ENCODE results near the gene HAL.

HAL gene

DNA sequence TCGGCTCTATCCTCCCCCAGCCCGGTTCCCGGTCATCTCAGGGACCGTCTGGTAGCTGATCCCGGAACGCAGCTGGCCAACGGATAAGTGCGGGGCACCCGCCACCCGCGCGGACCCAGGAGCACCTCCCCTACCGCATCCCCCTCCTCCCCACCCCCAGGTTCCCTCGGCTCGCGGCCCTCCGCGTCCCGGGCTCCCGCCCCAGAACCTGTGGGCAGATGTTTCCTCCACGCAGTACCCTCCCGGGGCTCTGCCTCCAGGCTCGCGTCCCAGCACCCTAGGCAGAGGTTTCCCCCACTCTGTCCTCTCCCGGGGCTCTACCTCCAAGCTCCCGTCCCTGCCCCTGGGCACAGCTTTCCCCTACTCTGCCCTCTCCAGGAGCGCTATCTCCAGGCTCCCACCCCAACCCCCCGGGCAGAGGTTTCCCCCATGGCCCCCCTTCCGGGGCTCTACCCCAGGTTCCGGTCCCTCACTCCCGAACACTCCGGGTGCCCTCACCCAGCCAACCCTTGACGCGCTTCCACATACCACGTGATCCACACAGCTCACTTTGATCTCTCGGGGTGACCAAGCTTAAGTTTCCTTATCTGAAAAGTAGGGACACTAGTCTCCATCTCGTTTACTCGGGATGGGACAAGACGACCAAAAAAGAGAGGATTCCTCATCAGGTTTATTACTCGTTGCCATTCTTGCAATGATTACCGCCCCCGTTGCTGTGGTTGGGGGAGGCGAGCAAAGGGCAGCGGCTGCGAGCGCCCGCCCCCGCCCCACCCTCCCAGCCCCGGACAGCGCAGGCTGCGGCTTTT, 53.4 kb downstream of the HAL start, which contains the start of gene CCDC38 (continued):
- TF ChIP-seq ZNF560 (tag by site-specific recombination; IDR thresholded peaks at IDR 0.05; ENCODE audit: borderline replicate concordance) (no peak), ZNF48 (tag by site-specific recombination; IDR thresholded peaks at IDR 0.05) (no peak)

DNA sequence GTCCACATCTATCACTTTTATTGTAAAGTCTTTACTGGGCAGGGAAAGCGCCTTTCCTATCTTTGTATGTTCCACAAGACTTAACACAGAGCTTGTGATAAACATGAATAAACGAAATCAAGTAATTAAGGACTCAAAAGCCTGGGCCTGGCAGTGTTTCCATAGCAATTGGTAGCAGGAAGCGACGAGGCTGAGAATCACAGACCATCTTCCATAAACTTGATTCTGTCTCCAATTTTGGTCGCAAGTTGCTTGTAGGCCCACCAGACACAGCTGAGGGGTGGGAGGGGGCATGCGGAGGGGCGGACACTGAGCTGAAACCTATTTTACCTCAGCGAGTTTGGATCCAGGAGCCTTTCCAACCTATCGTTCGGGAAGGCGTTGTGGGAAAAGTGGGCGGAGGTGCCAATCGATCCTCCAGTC, 54.0 kb downstream of the HAL start:
- H3K4me3 ChIP-seq (ENCODE audit: low read depth, low read length) = peak overlapping the region; percentile 66
- H3K4me1 ChIP-seq (ENCODE audit: control insufficient read depth, insufficient read depth, low read length) = peaks cover 3% of the 10 kb centered on the region; the same call in 1 of the 2 replicates
- H3K36me3 ChIP-seq (ENCODE audit: control insufficient read depth in 2 of 2, insufficient read depth in 1 of 2, low read length in 2 of 2) = no peaks in the 10 kb centered on the region
- CTCF ChIA-PET = interaction anchor here (0.6 to 2.9 kb wide), 6 partner anchors 13 to 459 kb away, joined by 3 to 17 read pairs (median 4); no protein-coding TSS in a partner anchor
- H3K9me3 ChIP-seq (ENCODE audit: control insufficient read depth, insufficient read depth, low read depth, low read length) = no peaks in the 10 kb centered on the region
- TF ChIP-seq ZIC2 (tag by site-specific recombination; IDR thresholded peaks at IDR 0.05) (no peak), GLI4 (tag by site-specific recombination; IDR thresholded peaks at IDR 0.05) (no peak), SP3 (tag by site-specific recombination; IDR thresholded peaks at IDR 0.05) (peak; percentile 55)
- POLR2A ChIA-PET = interaction anchor here (0.8 to 1.0 kb wide), 2 partner anchors 16 to 468 kb away, joined by 3 read pairs; partner anchors contain the start of gene METAP2
- H3K27ac ChIP-seq (ENCODE audit: extremely low read depth, low read depth, low read length) = peak overlapping the region; percentile 77

DNA sequence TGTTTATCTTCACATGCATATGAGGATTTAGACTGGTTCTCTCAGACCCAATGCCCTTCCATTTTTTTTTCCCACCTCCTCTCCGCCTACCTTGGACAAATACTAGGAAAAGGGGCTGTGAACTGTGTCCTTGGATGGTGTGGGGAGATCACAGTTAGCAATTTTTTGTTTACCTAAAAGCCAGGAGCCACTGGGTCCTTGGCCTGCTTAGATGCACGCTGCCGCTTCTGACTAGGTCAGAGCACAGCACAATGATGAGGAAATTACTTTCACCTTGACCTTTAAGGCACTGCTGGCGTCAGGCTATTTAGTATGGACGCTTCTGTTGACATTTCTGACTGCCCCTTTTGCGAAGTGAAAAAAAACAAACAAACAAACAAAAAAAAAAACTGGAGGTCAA, 55.6 kb downstream of the HAL start:
- POLR2A ChIA-PET = no interaction called here
- Histone ChIP-seq H3K4me3 (ENCODE audit: low read depth, low read length) (no peak overlapping the region), H3K9me3 (ENCODE audit: control insufficient read depth, insufficient read depth, low read depth, low read length) (no peaks in the 10 kb centered on the region), H3K4me1 (ENCODE audit: control insufficient read depth, insufficient read depth, low read length) (peaks cover 3% of the 10 kb centered on the region; the same call in 1 of the 2 replicates), H3K27ac (ENCODE audit: extremely low read depth, low read depth, low read length) (no peak overlapping the region), H3K36me3 (ENCODE audit: control insufficient read depth in 2 of 2, insufficient read depth in 1 of 2, low read length in 2 of 2) (no peaks in the 10 kb centered on the region)
- TF ChIP-seq KLF10 (tag by site-specific recombination; IDR thresholded peaks at IDR 0.05) (no peak), ZNF133 (tag by site-specific recombination; IDR thresholded peaks at IDR 0.05) (no peak), ZNF654 (tag by site-specific recombination; IDR thresholded peaks at IDR 0.05; ENCODE audit: low read depth) (no peak), ZNF544 (tag by site-specific recombination; IDR thresholded peaks at IDR 0.05) (no peak), MZF1 (tag by site-specific recombination; IDR thresholded peaks at IDR 0.05; ENCODE audit: borderline replicate concordance) (no peak), ZNF624 (tag by site-specific recombination; IDR thresholded peaks at IDR 0.05) (no peak), ZNF791 (tag by site-specific recombination; IDR thresholded peaks at IDR 0.05) (no peak), ZNF184 (tag by site-specific recombination; IDR thresholded peaks at IDR 0.05) (no peak), ZFP69B (tag by site-specific recombination; IDR thresholded peaks at IDR 0.05) (no peak), YY1 (tag by site-specific recombination; IDR thresholded peaks at IDR 0.05) (no peak), ZNF645 (tag by site-specific recombination; IDR thresholded peaks at IDR 0.05) (no peak), KLF16 (tag by site-specific recombination; IDR thresholded peaks at IDR 0.05) (no peak), ZNF157 (tag by site-specific recombination; IDR thresholded peaks at IDR 0.05) (no peak), ZNF366 (tag by site-specific recombination; conservative IDR thresholded peaks at IDR 0.05) (no peak)
- TF ChIP-seq, protein P1, sequence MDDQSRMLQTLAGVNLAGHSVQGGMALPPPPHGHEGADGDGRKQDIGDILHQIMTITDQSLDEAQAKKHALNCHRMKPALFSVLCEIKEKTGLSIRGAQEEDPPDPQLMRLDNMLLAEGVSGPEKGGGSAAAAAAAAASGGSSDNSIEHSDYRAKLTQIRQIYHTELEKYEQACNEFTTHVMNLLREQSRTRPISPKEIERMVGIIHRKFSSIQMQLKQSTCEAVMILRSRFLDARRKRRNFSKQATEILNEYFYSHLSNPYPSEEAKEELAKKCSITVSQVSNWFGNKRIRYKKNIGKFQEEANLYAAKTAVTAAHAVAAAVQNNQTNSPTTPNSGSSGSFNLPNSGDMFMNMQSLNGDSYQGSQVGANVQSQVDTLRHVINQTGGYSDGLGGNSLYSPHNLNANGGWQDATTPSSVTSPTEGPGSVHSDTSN (CRISPR knock-in tag; IDR thresholded peaks at IDR 0.05) = no peak
- CTCF ChIA-PET = interaction anchor here (0.5 to 2.2 kb wide), 7 partner anchors 23 to 1013 kb away, joined by 3 to 7 read pairs (median 5); no protein-coding TSS in a partner anchor
